Testis (tissue), 3 donors: ENCODE results near the gene KRTAP29-1. TPM values are rescaled to one million over a fixed set of nuclear protein-coding genes. Genes with fewer than 3 reads are reported as not detected.

Experiments used
- DNase-seq: peaks from one replicate; pipeline ENCODE4 v3.0.0-alpha.2; 2019
- H3K27ac ChIP-seq, 2 donors: fragments of 200-600 bp; sonication (generic); one replicate each; pipeline ENCODE4 v1.5.1; 2019
- H3K27me3 ChIP-seq: fragments of 200-600 bp; sonication (generic); one replicate; pipeline ENCODE4 v1.5.1; 2019
- H3K36me3 ChIP-seq: fragments of 200-600 bp; sonication (generic); one replicate; pipeline ENCODE4 v1.5.1; 2017; ENCODE audit warnings: low read depth; ENCODE audit errors: missing control alignments
- H3K4me1 ChIP-seq: fragments of 200-600 bp; sonication (generic); one replicate; pipeline ENCODE4 v1.5.1; 2019
- H3K4me3 ChIP-seq, 2 donors: fragments of 200-600 bp; sonication (generic); one replicate each; pipeline ENCODE4 v1.5.1; 2017 to 2019
- H3K9me3 ChIP-seq: fragments of 200-600 bp; sonication (generic); one replicate; pipeline ENCODE4 v1.5.1; 2017
- CTCF ChIP-seq, 3 experiments: fragments of 450-650 bp in 2 of 3; fragments of 200-600 bp in 1 of 3; sonication (generic) in 1 of 3; IDR thresholded peaks; one replicate each; pipeline ENCODE4 v1.5.1; 2016 to 2019; ENCODE audit warnings: antibody characterized with exemption in 3 of 3, mild to moderate bottlenecking in 2 of 3, moderate library complexity in 1 of 3
- POLR2A ChIP-seq: fragments of 450-650 bp; IDR thresholded peaks from one replicate; pipeline ENCODE4 v1.6.1; 2017; ENCODE audit warnings: antibody characterized with exemption, mild to moderate bottlenecking, moderate library complexity
- WGBS, 2 donors: methylation state at CpG; one replicate each; pipeline ENCODE4 v1.1.5; 2018; 5-methylcytosine and 5-hydroxymethylcytosine counted together
- intact Hi-C: fragments of 100-400 bp; cut with DNase I; formaldehyde crosslinking; loops from one replicate; pipeline ENCODE4 v1.15.1; 2023; ENCODE audit warnings: low total_unique reads
- polyA plus RNA-seq: library from polyadenylated mRNA; stranded (reverse); fragments of 350-450 nt; fragmentation: Illumina TruSeq; extraction: RNeasy Lipid Tissue Mini Kit (QIAGEN cat#74804); gene quantifications from one replicate; pipeline ENCODE4 v1.2.3, GENCODE V29; 2014; ENCODE audit warnings: low read depth, low replicate concordance; ENCODE audit not compliant: insufficient read depth
- total RNA-seq, 2 donors: library from RNA; depleted of rRNA; stranded (reverse); fragments of >200 nt; gene quantifications; one replicate each; pipeline ENCODE4 v1.2.3, GENCODE V29; 2016

The KRTAP29-1 gene
- total and polyA plus RNA-seq, 3 donors from 2014 or later: not detected

DNA sequence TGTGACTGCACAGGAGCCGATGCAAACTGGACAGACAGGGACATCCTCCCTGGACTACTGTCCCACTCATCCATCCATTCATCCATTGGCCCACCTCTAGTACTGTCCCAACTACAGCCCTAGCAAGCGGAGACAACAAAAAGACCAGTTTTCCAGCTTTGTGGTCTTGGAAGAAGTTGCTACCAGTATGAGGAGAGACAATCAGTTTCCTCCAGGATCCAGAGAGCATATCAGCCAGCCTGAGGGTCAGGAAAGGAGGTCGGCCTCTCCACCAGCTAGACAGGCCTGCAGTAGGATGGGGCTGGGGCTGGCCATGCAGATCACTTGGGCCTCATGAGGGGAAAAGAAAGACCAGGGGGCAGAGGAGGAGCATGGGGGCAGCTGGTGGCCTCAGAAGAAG lies 31.2 kb upstream of the KRTAP29-1 start:
- intact Hi-C loops: no loop called here
- Histone ChIP-seq H3K9me3 (no peaks in the 10 kb centered on the region), H3K4me1 (no peaks in the 10 kb centered on the region), H3K27ac (no peak overlapping the region), H3K27me3 (no peaks in the 10 kb centered on the region), H3K36me3 (no peaks in the 10 kb centered on the region), H3K4me3 (no peak overlapping the region)
- WGBS, 2 donors: 96 to 100% methylated on average over 2 to 3 of the region's 3 CpGs
- no peak for DNase-seq
- TF ChIP-seq POLR2A (no peak), CTCF (IDR thresholded peaks at IDR 0.05) (no peak)

GRCh38 chr17:41333098-41333497 lies 30.4 kb upstream of the KRTAP29-1 start:
- no peak for TF ChIP-seq POLR2A
- no peak for TF ChIP-seq CTCF (IDR thresholded peaks at IDR 0.05)
- 92 to 100% methylated on average over 5 of the region's 5 CpGs for WGBS, 2 donors
- no peaks in the 10 kb centered on the region for H3K4me1 ChIP-seq
- no peaks in the 10 kb centered on the region for H3K36me3 ChIP-seq
- no peak overlapping the region for H3K27ac ChIP-seq
- intact Hi-C loops: no loop called here
- H3K9me3 ChIP-seq: no peaks in the 10 kb centered on the region
- no peak for DNase-seq
- H3K4me3 ChIP-seq: no peak overlapping the region
- H3K27me3 ChIP-seq: no peaks in the 10 kb centered on the region

- no peak for DNase-seq
- H3K27me3 ChIP-seq: no peaks in the 10 kb centered on the region
- no peaks in the 10 kb centered on the region for H3K9me3 ChIP-seq
- no peak overlapping the region for H3K27ac ChIP-seq
- H3K4me1 ChIP-seq: no peaks in the 10 kb centered on the region
- 92 to 100% methylated on average over 2 of the region's 2 CpGs for WGBS, 2 donors
- no peak overlapping the region for H3K4me3 ChIP-seq
- intact Hi-C loops: no loop called here
- no peaks in the 10 kb centered on the region for H3K36me3 ChIP-seq
- TF ChIP-seq CTCF (IDR thresholded peaks at IDR 0.05) (no peak), POLR2A (no peak)
Measured at GRCh38 chr17:41332239-41332638, 29.6 kb upstream of the KRTAP29-1 start.

GRCh38 chr17:41331606-41332005 lies 29.0 kb upstream of the KRTAP29-1 start:
- intact Hi-C loops: no loop called here
- Histone ChIP-seq H3K36me3 (no peaks in the 10 kb centered on the region), H3K9me3 (no peaks in the 10 kb centered on the region), H3K4me1 (no peaks in the 10 kb centered on the region), H3K4me3 (no peak overlapping the region), H3K27me3 (no peaks in the 10 kb centered on the region), H3K27ac (no peak overlapping the region)
- no peak for TF ChIP-seq CTCF (IDR thresholded peaks at IDR 0.05)
- TF ChIP-seq POLR2A: no peak
- 74 to 82% methylated on average over 7 of the region's 7 CpGs for WGBS, 2 donors
- no peak for DNase-seq

- peak; percentile 68 for DNase-seq
- Histone ChIP-seq H3K4me3 (no peak overlapping the region), H3K27me3 (no peaks in the 10 kb centered on the region), H3K36me3 (no peaks in the 10 kb centered on the region), H3K27ac (no peak overlapping the region), H3K9me3 (no peaks in the 10 kb centered on the region), H3K4me1 (no peaks in the 10 kb centered on the region)
- intact Hi-C loops: loop anchor here (10.0 kb wide), 1 partner anchor 425 kb away; no protein-coding TSS in a partner anchor
- TF ChIP-seq POLR2A (no peak), CTCF (IDR thresholded peaks at IDR 0.05) (peak; percentile 43 to 73 (median 59))
- WGBS, 2 donors: 71 to 74% methylated on average over 10 to 13 of the region's 13 CpGs
Measured at GRCh38 chr17:41329279-41329948, 26.8 kb upstream of the KRTAP29-1 start.
